ENCODE data around the gene RNASE9.

DNA sequence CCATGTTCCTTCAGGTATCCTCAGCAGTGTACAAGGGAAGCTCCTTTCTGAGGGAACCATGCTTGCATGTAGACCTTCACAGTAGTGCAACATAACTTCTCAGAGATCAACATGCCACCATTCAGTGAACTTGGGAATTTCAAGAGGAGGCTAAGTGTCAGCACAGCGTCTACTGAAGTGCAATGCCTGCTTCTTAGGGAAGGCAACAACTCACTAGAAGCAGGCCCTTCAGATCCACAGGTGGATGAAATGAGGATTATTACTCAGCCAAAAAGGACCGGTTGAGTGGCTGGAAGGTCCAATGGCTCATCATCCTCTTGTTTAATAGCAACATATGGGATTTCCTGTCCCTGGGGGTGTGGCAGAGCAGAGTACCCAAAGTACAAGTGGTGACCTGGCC lies 36.8 kb downstream of the RNASE9 start:
- TF ChIP-seq, protein P1, sequence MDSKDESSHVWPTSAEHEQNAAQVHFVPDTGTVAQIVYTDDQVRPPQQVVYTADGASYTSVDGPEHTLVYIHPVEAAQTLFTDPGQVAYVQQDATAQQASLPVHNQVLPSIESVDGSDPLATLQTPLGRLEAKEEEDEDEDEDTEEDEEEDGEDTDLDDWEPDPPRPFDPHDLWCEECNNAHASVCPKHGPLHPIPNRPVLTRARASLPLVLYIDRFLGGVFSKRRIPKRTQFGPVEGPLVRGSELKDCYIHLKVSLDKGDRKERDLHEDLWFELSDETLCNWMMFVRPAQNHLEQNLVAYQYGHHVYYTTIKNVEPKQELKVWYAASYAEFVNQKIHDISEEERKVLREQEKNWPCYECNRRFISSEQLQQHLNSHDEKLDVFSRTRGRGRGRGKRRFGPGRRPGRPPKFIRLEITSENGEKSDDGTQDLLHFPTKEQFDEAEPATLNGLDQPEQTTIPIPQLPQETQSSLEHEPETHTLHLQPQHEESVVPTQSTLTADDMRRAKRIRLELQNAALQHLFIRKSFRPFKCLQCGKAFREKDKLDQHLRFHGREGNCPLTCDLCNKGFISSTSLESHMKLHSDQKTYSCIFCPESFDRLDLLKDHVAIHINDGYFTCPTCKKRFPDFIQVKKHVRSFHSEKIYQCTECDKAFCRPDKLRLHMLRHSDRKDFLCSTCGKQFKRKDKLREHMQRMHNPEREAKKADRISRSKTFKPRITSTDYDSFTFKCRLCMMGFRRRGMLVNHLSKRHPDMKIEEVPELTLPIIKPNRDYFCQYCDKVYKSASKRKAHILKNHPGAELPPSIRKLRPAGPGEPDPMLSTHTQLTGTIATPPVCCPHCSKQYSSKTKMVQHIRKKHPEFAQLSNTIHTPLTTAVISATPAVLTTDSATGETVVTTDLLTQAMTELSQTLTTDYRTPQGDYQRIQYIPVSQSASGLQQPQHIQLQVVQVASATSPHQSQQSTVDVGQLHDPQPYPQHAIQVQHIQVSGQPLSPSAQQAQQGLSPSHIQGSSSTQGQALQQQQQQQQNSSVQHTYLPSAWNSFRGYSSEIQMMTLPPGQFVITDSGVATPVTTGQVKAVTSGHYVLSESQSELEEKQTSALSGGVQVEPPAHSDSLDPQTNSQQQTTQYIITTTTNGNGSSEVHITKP (IDR thresholded peaks at IDR 0.05; ENCODE audit: partially characterized antibody) = no peak
- TF ChIP-seq EP300 (IDR thresholded peaks at IDR 0.05; ENCODE audit: low read length) (no peak), EZH2 (IDR thresholded peaks at IDR 0.05; ENCODE audit: borderline replicate concordance, low read depth, low read length) (no peak), RCOR1 (IDR thresholded peaks at IDR 0.05; ENCODE audit: borderline replicate concordance in 1 of 2, low read depth in 2 of 2, low read length in 2 of 2) (no peak), POLR2A (conservative IDR thresholded peaks at IDR 0.05) (no peak)
- TF ChIP-seq, protein P2, sequence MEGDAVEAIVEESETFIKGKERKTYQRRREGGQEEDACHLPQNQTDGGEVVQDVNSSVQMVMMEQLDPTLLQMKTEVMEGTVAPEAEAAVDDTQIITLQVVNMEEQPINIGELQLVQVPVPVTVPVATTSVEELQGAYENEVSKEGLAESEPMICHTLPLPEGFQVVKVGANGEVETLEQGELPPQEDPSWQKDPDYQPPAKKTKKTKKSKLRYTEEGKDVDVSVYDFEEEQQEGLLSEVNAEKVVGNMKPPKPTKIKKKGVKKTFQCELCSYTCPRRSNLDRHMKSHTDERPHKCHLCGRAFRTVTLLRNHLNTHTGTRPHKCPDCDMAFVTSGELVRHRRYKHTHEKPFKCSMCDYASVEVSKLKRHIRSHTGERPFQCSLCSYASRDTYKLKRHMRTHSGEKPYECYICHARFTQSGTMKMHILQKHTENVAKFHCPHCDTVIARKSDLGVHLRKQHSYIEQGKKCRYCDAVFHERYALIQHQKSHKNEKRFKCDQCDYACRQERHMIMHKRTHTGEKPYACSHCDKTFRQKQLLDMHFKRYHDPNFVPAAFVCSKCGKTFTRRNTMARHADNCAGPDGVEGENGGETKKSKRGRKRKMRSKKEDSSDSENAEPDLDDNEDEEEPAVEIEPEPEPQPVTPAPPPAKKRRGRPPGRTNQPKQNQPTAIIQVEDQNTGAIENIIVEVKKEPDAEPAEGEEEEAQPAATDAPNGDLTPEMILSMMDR (IDR thresholded peaks at IDR 0.05 in 2 of 3, conservative IDR thresholded peaks at IDR 0.05 in 1 of 3; ENCODE audit: insufficient read depth in 2 of 3, low read depth in 1 of 3, low read length in 3 of 3) = no peak
